GDM1 (cell line): ENCODE data around the gene MICAL2.

ENCODE experiments used
- DNase-seq: peaks from one replicate; lab custom pipeline; 2025; lab: John Stamatoyannopoulos, UW

Gene MICAL2

DNA sequence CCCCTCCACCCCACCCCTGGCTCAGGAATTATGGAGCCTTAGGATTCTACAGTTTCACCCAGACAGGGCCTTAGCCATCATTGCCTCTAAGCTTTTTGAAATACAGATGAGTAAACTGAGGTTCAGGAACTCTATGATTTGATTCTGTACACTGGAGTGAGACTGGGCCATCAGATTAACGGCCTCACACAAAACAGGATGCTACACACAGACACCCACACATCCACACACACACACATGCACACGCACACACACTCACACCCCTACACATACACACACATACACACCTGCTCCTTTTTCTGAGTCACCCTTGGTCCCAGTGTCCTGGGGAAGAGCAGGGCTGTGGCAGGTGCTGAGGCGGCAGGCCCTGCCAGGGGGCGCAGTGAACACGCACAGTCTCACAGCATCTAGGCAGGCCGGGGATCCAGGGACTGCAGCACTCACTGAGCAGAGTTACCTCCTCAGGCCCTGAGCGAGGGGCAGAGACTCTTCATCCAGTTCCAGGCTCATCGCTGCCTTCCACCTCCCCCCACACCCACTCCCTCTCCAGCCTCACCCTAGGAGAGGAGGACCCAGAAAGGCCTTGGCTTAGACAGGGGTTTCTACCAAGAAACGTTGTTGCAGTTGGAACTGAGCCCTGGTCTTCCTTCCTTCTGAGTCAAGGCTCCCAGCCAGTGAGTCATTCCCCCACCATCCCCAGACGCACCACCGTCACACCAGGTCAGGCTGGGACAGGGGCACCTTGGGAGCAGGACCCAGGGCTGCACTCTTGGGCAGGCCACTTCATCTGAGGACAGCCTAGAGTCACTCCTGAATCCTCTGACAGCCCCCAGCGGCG is 177.2 kb downstream of the MICAL2 start:
- DNase-seq = no peak

GRCh38 chr11:12288212-12288930 is 178.0 kb downstream of the MICAL2 start:
- peak; percentile 22 for DNase-seq

GRCh38 chr11:12288931-12289666 is 178.7 kb downstream of the MICAL2 start:
- no peak for DNase-seq

DNA sequence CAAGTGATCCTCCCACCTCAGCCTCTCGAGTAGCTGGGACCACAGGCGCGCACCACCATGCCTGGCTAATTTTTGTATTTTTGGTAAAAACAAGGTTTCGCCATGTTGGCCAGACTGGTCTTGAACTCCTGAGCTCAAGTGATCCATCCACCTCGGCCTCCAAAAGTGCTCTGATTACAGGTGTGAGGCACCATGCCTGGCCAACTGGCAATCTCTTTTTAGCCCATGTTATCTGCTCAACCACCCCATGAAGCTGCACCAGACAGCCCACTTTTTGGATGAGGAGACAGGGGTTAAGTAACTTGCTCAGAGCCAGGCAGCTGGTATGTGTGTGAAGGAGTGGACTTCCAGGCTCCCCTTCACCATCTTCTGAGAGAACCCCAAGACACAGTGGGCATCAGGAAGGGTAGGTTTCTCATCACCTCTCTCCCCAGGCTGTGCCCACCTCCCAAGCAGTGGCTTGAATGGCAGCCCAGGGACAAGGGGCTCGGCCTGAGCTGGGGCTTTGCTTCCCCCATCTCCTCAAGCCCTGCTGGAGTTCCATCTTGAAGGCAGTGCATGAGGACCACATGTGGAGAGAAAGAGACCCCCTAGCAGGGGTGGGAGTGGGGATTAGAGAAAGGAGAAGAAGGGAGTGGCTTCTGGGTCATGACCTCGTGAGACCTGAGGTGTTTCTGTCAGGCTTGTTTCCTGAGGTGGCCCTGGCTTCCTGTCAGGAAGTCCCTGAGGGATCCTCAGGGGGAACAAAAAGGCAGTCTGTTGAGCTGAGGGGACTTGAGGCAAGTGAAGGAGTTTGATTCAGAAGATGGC is 179.5 kb downstream of the MICAL2 start:
- DNase-seq = peak; percentile 50

DNA sequence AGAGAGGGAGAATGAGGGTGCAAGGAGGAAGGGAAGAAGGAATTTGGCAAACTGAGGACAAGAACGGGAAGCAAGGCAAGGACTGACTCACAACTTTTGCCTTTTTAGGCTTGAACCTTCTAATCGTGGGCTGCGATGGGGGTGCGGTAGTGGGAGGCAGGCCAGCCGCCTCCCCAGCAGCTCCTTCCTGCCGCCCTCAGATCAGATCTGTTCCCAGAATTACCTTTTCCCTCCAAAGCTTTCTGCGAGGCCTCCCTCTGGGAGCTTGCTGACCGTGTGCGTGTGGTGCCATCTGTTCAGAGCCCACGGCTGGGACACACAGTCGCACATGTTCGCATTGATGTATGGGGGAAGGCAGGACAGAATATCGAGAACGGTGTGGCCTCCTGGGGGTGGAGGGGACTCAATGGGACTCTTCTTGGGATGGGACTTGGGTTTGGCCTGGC is 180.1 kb downstream of the MICAL2 start:
- DNase-seq = no peak

DNA sequence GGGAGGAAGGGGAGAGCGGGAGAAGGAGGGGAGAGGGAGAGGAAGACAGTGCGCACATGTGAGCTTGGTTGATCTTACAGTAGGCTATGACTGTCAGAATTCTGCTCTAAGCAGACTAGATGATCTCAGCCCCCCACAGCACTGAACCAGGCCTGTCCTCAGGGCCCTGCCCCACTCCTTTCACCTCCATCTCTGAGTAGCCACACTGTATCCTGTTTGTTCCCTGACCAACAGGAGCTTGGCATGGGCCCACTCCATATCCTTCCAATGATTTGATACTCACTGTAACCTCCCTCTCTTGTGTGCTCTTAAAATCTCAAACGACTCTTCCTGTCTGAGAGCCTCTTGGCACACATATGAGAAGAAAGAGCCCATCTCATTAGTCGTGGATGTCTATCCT is 180.9 kb downstream of the MICAL2 start:
- no peak for DNase-seq

GRCh38 chr11:12291766-12292165 is 181.4 kb downstream of the MICAL2 start:
- DNase-seq = no peak

GRCh38 chr11:12292766-12293165 is 182.4 kb downstream of the MICAL2 start:
- DNase-seq = no peak

DNA sequence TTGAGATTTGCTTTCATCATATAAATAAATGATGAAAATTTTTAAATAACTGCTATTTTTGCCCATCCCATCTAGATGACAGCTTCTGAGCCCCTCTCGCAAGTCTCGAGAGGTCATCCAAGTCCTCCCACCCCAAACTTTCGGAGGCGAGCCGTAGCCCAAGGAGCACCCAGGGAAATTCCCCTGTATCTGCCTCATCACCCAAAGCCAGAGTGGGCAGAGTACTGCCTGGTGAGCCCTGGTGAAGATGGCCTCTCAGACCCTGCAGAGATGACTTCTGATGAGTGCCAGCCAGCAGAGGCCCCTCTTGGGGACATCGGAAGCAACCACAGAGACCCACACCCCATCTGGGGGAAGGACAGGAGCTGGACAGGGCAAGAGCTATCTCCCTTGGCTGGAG is 183.1 kb downstream of the MICAL2 start:
- DNase-seq = no peak

GRCh38 chr11:12294613-12295012 is 184.2 kb downstream of the MICAL2 start:
- DNase-seq = no peak

DNA sequence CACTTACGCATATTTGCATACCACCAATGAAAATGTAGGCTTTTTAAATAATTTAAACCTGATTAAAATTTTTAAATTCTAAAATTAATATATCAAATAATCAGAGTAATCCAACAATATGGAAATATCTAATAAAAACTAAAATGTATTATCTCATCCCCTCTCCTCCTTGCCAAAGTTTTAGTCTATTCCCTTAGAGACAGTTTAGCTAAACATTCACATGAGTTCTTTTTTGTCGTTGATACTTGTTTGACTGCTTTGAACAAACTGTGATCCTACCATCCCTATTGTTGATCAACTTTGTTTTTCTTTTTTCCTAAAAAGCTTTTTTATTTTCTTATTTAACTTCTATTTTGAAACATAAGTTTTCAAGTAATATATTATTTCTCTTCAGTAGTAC is 185.6 kb downstream of the MICAL2 start:
- DNase-seq = no peak

DNA sequence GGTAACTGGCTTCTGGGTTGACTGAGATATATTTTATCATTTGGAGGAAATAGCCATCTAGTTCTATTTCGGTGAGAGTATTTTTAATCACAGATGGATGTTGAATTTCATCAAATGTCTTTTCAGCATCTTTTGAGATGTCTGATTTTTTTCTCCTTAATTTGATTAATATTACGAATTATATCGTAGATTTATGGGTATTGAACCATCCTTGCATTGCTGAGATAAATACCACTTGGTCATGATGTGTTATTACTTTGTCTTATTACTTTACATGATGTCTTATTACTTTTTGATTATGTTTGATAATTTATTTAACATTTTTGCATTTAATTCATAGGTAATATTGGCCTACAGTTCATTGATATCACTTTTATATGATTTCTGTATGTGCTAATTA is 188.2 kb downstream of the MICAL2 start:
- DNase-seq = no peak

GRCh38 chr11:12301379-12301778 is 191.0 kb downstream of the MICAL2 start:
- no peak for DNase-seq

DNA sequence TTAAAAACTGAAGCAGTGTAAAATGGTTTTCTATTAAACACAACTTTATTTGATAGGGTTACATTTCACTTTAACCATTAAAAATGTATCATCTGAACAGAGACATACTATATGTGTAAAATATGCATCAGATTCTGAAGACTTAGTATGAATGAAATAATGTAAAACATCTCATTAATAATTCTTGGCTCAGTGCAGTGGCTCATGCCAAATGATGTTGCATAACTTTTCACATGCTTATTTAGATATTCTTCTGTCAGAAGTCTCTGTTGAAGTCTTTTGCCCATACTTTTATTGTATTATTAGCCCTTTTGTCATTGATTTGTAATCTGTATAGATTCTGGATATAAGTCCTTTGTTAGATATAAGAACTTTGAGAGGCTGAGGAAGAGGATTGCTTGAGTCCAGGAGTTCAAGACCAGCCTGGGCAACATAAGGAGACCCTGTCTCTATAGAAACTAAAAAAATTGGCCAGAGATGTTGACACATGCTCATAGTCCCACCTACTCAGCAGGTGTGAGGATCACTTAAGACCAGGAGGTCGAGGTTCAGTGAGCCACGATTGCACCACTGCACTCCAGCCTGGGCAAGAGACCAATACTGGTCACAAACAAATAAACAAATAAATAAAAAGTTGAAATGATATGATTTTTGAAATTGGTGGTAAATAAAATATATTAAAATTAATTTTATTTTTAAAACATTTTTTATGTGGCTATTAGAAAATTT is 193.2 kb downstream of the MICAL2 start:
- no peak for DNase-seq

DNA sequence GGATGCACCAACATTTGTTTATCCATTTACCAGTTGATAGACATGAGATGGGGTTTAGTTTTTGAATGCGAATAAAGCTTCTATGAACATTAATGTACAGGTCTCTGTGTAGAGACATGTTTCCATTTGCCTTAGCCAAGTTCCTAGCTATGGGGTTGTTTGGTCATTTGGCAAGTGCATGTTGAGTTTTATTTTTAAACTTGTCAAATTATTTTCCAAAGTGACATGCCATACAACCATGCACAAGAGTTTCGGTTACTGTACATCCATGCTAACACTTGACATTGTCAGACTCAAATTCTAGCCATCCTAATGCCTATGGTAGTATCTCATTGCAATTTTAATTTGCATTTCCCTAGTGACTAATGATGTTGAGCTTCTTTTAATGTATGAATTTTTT is 196.4 kb downstream of the MICAL2 start:
- no peak for DNase-seq

- DNase-seq = no peak
These were observed 201.7 kb downstream of the MICAL2 start for GRCh38 chr11:12312132-12312531.
